ENCODE results near the gene CTNNAL1.
"Not testable (repeated sequence)": the region's sequence is repeated elsewhere in the genome, so short reads cannot be mapped to it uniquely, and the experiment has no call there.

CTNNAL1 gene

DNA sequence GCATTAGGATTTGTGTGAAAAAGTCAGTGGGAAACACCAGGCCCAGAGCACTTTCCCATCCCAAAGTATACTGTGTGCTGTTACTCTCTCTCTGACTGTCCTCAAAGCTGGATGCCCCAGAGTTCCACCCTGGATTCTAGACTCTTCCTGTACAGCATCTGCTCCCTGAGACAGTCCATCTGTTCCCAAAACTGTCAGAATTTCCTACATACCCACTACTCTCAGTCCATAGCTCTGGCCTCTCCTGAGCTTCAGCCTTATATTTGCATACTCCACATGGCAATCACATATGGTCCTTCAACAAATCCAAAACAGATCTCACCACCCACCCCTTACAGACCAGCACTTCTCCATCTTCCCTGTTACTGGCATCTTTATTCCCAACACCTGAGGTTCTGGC is 88.8 kb downstream of the CTNNAL1 start:
- DNase-seq = no peak

DNA sequence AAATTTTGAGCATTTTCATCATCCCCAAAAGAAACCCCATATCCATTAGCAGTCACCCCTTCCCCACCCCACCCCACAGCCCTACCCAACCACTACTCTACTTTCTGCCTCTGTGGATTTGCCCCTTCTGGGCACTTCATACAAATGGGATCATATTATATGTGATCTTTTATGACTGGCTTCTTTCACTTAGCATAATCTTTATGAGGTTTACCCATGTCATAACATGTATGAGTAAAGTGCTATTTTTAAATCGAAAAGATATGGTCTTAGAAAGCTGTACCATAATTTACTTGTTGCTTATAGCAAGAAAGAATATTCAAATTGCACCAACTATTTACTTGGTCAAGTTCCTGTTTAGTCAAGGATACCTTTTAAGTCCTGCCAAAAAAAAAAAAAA is 92.1 kb downstream of the CTNNAL1 start:
- DNase-seq = no peak

DNA sequence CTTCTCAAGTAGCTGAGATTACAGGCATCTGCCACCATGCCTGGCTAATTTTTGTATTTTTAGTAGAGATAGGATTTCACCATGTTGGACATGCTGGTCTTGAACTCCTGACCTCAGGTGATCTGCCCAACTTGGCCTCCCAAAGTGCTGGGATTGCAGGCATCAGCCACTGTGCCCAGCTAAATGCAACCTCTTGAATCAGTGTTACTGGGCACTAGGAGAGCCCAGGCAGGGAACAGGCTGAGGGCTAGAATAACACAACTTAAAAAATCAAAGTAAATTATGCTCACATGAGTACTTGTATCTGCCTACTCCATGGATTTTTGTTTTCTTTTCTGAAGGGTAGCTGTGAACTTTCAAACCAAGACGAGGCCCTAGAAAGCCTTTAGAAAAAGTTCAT is 92.9 kb downstream of the CTNNAL1 start:
- not testable (repeated sequence) for DNase-seq

DNA sequence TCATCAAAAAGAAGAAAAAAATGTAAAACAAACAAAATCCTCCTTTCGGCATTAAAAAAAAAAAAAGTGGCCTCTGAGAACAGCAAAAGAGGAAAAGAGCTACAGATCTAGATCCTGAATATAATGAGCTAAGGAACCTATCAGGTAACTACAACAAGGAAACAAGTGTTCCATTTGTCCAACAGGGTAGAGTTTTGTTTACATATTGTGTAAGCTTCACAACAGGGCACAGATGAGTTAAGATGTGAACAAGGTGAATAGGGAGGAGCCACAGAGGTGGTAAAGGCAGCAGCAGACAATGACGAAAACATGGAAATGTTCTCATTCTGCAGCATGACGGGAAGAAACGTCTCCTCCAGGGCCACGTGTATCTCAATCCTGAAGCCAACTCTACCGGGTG is 93.8 kb downstream of the CTNNAL1 start:
- DNase-seq = no peak

DNA sequence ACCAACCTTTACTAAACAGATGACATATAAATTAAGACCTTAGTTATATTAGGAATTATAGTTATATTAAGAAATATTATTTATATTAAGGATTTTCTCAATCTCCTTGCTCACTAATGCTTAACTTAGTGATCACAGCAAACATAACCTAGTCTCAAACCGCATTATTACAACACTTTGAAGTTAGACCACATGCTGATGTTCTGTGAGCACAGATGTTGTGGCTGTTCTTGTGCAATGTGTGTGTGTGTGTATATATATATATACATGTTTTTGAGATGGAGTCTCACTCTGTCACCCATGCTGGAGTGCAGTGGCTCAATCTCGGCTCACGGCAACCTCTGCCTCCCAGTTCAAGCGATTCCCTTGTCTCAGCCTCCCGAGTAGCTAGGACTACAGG is 99.9 kb downstream of the CTNNAL1 start:
- DNase-seq = no peak

DNA sequence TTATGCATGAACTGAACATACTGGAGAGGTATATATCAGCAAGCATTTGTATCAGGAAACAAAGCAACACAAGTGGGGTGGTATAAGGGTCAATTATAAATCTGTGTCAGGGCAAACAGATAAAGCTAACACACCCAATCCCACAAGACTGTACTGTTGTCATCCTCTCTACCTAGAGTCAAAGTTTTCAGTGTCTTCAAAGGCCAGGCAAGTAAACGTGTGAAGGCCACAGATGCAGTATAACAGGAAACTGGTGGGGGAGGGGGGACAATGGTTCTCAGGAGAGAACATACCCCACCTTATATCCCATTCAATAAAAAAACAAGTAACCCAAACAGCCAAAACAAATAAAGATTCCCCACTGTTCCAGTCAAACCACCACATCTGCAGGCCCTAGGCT is 101.5 kb downstream of the CTNNAL1 start:
- DNase-seq = no peak

DNA sequence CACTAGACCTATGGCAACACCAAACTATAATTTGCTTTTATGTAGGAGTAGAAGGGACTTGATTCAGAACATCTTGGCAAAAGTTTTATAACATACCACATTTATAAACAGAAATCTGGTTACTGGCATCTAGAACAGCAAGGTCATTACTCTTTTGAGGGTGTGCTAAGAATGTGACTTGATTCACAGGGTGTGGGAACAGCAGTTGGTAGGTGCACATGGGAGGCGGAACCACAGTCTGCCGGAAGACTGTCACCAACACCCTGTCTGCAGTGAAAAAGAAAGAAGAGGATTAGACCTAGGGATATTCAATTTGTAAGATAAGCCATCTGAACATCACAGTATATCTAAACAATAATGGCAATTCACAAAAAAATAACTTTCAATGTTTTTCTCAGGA is 102.4 kb downstream of the CTNNAL1 start:
- DNase-seq = no peak

DNA sequence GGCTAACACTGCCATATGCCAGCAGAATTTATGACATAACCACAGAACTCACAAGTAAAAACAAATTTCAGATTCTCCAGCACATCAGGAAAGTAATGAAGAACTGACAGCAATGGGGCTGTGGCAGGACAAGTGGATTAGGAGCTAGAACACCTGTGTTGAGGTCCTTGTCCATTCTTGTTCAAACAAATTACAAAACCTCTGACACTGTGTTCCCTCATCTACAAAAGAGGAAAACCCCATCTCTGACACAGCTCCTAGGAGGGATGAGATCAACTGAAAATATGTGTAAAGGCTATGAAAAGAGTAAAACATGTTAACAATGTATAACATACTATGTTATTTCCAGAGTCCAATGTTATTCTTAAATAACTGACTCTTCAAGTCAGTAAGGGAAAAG is 102.9 kb downstream of the CTNNAL1 start:
- DNase-seq = no peak

DNA sequence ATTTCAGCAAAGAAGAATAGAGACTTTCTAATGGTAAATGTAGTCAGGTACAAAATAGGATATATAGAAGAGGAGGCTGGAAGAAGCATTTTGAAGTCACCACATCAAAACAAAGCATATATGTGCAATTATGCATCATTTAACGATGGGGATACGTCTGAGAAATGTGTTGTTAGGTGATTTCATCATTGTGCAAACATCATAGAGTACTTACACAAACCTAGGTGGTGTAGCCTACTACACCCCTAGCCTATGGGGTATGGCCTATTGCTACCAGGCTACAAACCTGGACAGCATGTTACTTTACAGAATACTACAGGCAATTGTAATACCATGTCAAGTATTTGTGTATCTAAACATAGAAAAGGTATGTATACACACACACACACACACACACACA is 107.8 kb downstream of the CTNNAL1 start:
- no peak for DNase-seq

DNA sequence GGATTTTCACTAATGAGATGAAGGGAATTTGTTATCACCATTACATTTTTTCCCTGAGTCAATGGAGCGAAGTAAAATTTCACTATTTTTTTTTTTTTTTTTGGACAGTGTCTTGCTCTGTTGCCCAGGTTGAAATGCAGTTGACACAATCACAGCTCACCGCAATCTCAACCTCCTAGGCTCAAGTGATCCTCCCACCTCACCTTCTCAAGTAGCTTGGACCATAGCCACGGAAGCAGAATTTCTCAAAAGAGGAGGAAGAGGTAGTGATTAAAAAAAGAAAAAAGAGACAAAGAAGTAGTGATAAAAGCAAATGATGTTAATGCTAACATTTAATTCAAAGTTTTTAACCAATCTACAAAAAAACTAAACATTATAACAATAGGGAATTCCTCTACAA is 109.1 kb downstream of the CTNNAL1 start:
- DNase-seq = no peak

DNA sequence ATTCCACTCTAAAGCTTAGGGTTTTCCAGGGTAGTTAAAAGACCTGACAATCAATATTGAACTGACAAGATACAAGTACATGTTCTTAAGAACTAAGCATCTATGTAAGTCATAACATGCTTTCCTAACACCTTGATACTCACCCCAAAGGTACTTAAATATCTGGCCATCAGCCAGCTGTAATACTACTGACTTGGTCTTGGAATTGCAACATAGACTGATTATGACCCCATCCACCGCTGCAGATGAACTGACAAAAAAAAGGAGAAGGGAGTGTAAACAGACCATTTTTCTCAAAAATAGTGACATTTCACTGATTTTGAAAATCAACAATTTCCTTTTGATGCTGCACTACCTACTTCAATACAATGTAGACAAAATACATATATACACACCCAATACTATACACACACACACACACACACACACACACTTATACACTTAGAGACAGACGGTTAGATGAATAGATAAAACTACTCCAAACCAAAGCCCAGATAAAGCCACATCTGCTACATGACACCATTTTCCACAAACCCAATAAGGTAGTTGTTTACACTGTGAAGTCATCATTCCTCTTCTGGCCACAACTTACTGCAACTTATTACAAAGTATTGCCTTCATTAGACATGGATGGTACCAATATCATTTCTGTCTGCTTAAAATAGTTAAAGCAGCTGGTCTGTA is 109.7 kb downstream of the CTNNAL1 start:
- no peak for DNase-seq

DNA sequence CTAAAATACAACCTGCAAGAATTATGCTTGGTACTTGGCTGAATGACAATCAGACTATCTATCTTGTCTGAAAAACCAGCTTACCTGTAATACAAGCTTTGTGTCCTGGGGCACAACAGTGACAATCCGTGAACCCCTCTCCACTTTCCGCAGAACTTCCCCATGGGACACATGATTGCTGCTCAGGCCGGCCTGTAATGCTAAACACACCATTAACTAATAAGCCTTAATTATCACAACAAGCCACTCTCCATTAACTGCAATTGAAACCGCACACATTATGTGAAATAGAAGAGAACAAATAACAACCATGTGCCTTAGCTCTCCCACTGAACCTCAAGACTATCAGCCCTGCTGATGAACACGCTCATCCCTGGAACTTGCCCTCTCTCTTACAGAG is 113.1 kb downstream of the CTNNAL1 start:
- DNase-seq = no peak

DNA sequence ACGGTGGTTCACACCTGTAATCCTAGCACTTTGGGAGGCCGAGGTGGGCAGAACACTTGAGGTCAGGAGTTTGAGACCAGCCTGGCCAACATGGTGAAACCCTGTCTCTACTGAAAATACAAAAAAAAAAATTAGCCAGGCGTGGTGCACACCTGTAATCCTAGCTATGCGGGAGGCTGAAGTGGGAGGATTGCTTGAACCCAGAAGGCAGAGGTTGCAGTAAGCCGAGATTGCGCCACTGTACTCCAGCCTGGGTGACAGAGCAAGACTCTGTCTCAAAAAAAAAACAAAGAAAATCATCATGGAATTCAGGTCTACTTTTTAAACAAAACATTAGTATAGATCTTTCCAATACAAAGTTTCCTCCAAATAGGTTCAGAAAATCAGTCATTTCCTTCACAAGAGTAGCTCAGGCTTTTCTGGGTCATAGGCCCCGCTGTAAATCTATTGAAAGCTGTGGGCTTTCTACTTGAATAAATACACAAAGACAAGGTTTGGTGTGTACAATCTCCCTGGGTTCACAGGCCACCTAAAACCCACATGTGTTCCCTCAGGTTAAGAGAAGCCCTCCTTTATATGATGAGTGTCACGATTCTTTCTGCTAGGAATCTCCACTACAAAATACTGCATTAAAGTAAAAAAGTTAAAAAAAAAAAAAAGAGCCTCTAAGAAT is 114.1 kb downstream of the CTNNAL1 start:
- DNase-seq = not testable (repeated sequence)

DNA sequence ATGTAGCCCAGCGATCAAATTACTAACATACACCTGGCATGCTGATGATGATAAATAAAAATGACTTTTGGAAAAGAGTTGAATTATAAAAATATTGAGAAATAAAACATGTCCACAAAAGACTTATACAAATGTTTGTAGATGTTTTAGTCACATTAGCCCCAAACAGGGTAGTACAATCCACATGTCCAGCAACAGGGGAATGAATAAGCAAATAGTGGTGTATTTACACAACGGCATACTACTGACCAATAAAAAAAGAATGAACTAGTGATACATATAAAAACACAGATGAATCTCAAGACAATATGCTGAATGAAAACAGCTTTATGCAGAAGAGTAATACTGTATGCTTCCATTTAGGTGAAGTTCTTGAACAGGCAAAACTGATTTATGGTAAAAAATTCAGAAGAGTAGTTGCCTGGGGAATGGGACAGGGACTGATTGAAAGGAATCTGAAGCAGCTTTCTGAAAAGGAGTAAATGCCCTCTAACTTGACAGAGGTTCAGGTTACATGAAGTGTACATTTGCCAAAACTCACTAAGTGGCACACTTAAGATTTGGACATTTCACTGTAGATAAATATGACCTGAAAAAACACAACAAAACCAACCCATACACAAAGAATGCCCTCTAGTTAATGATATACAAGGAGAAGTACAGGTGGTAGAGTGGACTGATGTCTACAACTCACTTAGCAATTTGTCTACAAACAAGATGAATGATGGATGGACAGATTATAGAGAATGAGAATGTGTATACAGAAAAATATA is 115.8 kb downstream of the CTNNAL1 start:
- no peak for DNase-seq

DNA sequence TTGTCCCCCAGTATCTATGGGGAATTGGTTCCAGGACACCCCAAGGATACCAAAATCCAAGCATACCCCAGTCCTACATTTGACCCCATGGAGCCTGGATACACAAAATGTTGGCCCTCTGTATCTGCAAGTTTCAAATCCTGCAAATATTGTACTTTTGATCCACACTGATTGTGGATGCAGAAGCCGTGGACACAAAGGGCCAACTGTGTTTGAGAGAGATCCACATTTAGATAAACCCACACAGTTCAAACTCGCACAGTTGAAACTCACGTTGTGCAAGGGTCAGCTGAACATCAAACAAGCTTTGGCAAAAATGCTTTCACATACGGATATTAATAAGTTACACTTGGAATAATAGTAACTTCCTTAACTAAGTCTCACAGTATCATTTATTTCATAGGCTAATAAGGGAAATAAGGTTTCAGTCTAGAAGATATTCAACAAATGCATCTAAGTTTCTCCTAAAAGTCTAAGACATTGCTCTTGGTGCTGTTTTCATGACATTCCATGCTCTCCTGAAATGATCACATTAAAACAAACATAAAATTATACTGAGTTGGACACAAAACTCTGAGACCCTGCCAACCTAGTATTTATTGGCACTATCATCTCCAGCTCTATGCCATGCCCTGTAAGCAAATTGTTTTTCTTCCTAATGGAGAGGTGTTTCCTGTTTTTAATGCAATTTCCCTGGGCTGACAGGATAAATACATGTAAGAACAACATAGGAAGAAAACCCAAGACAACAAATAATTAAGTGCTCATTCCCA is 118.9 kb downstream of the CTNNAL1 start:
- no peak for DNase-seq

All from activated CD4-positive, alpha-beta T cell treated with anti-CD3 and anti-CD28 coated beads for 48 hours (primary cell).